IPS-18a (cell line): ENCODE data around the gene HES5.
A peak's percentile ranks its signal among the peaks of the same experiment; 100 is the strongest.
"Not testable (repeated sequence)": the region's sequence is repeated elsewhere in the genome, so short reads cannot be mapped to it uniquely, and the experiment has no call there.

ENCODE experiments used
- H3K27ac ChIP-seq: one replicate; pipeline ENCODE4 v1.5.1; 2013; ENCODE audit warnings: low read length
- H3K27me3 ChIP-seq: one replicate; pipeline ENCODE4 v1.6.1; 2013; ENCODE audit warnings: mild to moderate bottlenecking, low read length; ENCODE audit not compliant: control insufficient read depth, insufficient read depth
- H3K36me3 ChIP-seq: one replicate; pipeline ENCODE4 v1.6.1; 2013; ENCODE audit warnings: low read depth, low read length; ENCODE audit not compliant: control insufficient read depth
- H3K4me1 ChIP-seq: one replicate; pipeline ENCODE4 v1.6.1; 2013; ENCODE audit warnings: low read depth, low read length; ENCODE audit not compliant: control insufficient read depth
- H3K4me3 ChIP-seq: one replicate; pipeline ENCODE4 v1.5.1; 2013; ENCODE audit warnings: low read length
- H3K9ac ChIP-seq: one replicate; pipeline ENCODE4 v1.6.1; 2013; ENCODE audit warnings: mild to moderate bottlenecking, low read length, moderate library complexity
- H3K9me3 ChIP-seq: one replicate; pipeline ENCODE4 v1.6.1; 2013; ENCODE audit warnings: low read depth, low read length; ENCODE audit not compliant: control insufficient read depth

The HES5 gene

DNA sequence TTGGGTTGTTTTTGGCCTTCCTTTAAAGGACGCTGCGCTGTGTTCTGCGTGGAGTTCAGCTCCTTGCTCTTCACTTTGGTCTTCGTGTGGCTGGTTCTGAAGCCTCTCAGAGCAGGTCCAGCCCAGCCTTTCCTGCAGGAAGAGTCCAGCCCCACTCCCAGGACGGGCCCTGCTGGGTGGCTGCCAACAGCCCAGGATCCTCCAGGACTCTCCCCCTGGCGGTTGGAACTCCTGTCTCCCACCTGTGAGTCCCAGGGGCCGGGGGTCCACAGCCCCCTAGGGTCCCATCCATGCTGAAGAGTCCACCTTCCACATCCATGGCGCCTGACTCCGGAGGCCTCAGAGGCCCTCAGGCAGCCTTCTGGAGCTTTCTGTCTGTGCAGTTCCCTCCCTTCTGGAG is 21.5 kb upstream of the HES5 start:
- H3K27ac ChIP-seq, H3K9ac ChIP-seq, H3K9me3 ChIP-seq, H3K36me3 ChIP-seq, H3K27me3 ChIP-seq, H3K4me3 ChIP-seq: not testable (repeated sequence)
- H3K4me1 ChIP-seq, result peaks cover 23% of the 10 kb centered on the region

DNA sequence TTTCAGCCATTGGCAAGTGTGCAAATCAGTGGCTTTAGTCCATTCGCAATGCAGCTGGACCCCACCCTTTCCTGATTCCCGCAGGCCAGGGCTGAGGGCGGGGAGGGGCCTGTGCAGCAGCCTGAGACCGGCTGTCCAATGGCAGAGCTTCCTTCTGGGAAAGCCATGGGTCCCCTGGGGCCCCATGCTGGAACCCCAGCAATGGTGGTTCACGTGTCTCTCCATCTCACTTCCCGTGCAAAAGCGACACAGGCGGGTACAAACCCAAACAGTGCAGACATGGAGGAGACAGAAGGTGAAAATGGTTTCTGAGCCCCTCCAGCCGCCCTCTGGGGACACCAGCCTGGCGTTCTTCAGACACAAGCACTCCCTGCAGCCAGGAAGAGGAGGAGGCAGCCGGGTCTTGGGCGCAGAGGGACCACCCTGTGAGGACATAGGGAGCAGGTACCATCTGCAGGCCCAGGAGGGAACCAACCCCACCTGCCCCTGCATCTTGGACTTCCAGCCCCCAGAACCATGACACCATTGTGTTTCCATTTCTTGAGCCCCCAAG is 20.3 kb upstream of the HES5 start:
- H3K4me3 ChIP-seq, H3K9ac ChIP-seq, H3K27me3 ChIP-seq, H3K36me3 ChIP-seq, H3K27ac ChIP-seq, H3K9me3 ChIP-seq: not testable (repeated sequence)
- H3K4me1 ChIP-seq, result peaks cover 19% of the 10 kb centered on the region

GRCh38 chr1:2549367-2550029 is 19.4 kb upstream of the HES5 start:
- not testable (repeated sequence) for H3K27ac ChIP-seq, H3K9ac ChIP-seq, H3K36me3 ChIP-seq, H3K9me3 ChIP-seq, H3K4me3 ChIP-seq, H3K27me3 ChIP-seq
- H3K4me1 ChIP-seq, result peaks cover 19% of the 10 kb centered on the region

DNA sequence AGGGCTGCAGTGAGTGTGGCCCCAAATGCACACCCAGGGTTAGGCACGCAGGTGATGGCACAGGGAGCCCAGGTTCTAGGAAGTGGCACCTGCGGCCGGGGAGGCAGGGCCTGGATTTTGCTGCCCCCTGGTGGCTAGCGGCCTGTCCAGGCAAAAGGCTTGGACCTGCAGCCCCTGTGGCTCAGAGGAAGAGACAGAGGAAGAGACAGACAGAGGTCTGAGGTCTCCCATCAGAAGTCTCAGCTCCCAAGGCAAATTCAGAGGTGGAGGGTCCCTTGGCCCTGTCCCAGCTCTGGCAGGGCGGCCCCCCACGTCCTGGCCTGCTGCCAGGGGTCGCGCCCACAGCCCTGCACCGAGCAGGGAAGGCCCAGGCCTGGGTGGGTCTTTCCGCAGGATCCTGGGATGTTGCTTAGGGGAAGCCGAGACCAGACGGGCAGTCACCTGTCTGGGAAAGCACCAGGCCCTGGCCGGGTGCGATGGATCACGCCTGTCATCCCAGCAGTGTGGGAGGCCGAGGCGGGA is 18.1 kb upstream of the HES5 start:
- Histone ChIP-seq H3K36me3 (no peaks in the 10 kb centered on the region), H3K27me3 (no peaks in the 10 kb centered on the region), H3K9me3 (no peaks in the 10 kb centered on the region), H3K4me3 (peak overlapping the region; percentile 65), H3K9ac (no peak overlapping the region), H3K27ac (no peak overlapping the region), H3K4me1 (peaks cover 19% of the 10 kb centered on the region)

GRCh38 chr1:2547210-2548067 is 17.4 kb upstream of the HES5 start:
- Histone ChIP-seq H3K4me1 (peaks cover 19% of the 10 kb centered on the region), H3K4me3 (peak overlapping the region; percentile 65), H3K9me3 (no peaks in the 10 kb centered on the region), H3K9ac (peak overlapping the region; percentile 34), H3K27me3 (peaks cover 6% of the 10 kb centered on the region), H3K36me3 (no peaks in the 10 kb centered on the region), H3K27ac (peak overlapping the region; percentile 24)

GRCh38 chr1:2546515-2547209 is 16.6 kb upstream of the HES5 start:
- no peak overlapping the region for H3K27ac ChIP-seq

GRCh38 chr1:2545754-2546514 is 15.9 kb upstream of the HES5 start:
- Histone ChIP-seq H3K4me1 (peaks cover 19% of the 10 kb centered on the region), H3K27ac (no peak overlapping the region), H3K9me3 (no peaks in the 10 kb centered on the region), H3K4me3 (peak overlapping the region; percentile 65), H3K9ac (peak overlapping the region; percentile 55), H3K27me3 (peaks cover 19% of the 10 kb centered on the region), H3K36me3 (no peaks in the 10 kb centered on the region)

More at GRCh38 chr1:2546515-2547209, 16.6 kb upstream of the HES5 start:
- Histone ChIP-seq H3K4me3 (peak overlapping the region; percentile 65), H3K27me3 (peaks cover 12% of the 10 kb centered on the region), H3K9me3 (no peaks in the 10 kb centered on the region), H3K4me1 (peaks cover 19% of the 10 kb centered on the region), H3K9ac (peak overlapping the region; percentile 55), H3K36me3 (no peaks in the 10 kb centered on the region)

DNA sequence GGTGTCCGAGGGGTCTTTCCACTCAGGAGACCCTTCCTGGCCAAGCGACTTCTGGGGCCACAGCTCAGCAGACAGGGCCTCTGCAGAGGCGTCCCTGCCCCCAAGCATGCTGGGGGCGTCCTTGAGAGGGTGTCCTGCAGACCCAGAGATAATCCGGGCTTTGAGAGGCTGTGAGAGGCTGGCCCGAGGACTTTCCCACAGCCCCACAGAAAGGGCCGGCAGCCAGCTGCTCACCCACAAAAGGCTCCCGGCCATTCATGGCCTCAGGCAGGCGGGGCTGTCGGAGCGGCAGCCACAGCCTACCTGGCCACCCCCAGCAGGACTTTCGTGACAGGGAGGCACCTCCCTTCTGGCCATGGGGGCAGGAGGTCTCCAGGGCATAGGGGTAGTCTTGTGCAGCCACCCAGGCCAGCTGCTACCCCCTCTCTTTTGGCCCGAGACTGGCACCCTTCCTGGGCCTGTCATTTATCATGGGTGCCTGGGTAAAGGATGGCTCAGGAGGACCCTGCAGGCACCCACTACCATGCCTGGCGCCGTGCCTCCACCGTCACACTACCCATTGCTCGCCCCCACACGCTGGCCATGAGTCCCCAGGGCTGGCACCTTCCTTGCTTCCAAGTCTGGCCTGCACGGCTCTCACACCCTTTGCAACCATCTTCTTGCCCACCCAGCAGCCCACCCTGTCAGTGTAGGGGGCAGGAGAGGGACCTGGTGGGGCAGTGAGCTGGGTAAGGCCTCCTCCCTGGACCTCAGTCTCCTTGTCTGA is 15.0 kb upstream of the HES5 start:
- no peaks in the 10 kb centered on the region for H3K9me3 ChIP-seq
- peaks cover 19% of the 10 kb centered on the region for H3K4me1 ChIP-seq
- H3K4me3 ChIP-seq, result no peak overlapping the region
- no peaks in the 10 kb centered on the region for H3K36me3 ChIP-seq
- H3K27ac ChIP-seq, result no peak overlapping the region
- no peak overlapping the region for H3K9ac ChIP-seq
- H3K27me3 ChIP-seq, result peaks cover 25% of the 10 kb centered on the region

- no peak overlapping the region for H3K4me3 ChIP-seq
- peaks cover 19% of the 10 kb centered on the region for H3K4me1 ChIP-seq
- H3K9ac ChIP-seq, result no peak overlapping the region
- peaks cover 31% of the 10 kb centered on the region for H3K27me3 ChIP-seq
- no peaks in the 10 kb centered on the region for H3K36me3 ChIP-seq
- H3K9me3 ChIP-seq, result no peaks in the 10 kb centered on the region
- H3K27ac ChIP-seq, result no peak overlapping the region
These were observed 14.2 kb upstream of the HES5 start for GRCh38 chr1:2544093-2544874.
